Upper lobe of left lung (tissue), 4 donors: ENCODE data around the gene POU3F2.

Source experiments
- CTCF ChIP-seq, 6 experiments: fragments of 450-650 bp in 4 of 6; fragments of 200-600 bp in 2 of 6; sonication (generic) in 2 of 6; IDR thresholded peaks; one replicate each; pipeline ENCODE4 v1.5.1; 2016 to 2019; ENCODE audit warnings: antibody characterized with exemption in 6 of 6
- EP300 ChIP-seq, 4 donors: sonication (generic); formaldehyde crosslinking; IDR thresholded peaks; one replicate each; pipeline ENCODE4 v1.5.1; 2017; ENCODE audit warnings: antibody characterized with exemption in 4 of 4, control low read depth in 2 of 4
- POLR2A ChIP-seq, 4 donors: fragments of 450-650 bp; IDR thresholded peaks; one replicate each; pipeline ENCODE4 v1.5.1; 2016 to 2017; ENCODE audit warnings: antibody characterized with exemption in 4 of 4, mild to moderate bottlenecking in 2 of 4
- POLR2AphosphoS5 ChIP-seq, 2 donors: sonication (generic); formaldehyde crosslinking; IDR thresholded peaks; one replicate each; pipeline ENCODE4 v1.5.1; 2017; ENCODE audit warnings: antibody characterized with exemption in 2 of 2

GRCh38 chr6:98836025-98836961, 1.9 kb downstream of the POU3F2 start:
- TF ChIP-seq POLR2AphosphoS5 (IDR thresholded peaks at IDR 0.05) (no peak), CTCF (IDR thresholded peaks at IDR 0.05) (no peak), POLR2A (IDR thresholded peaks at IDR 0.05) (no peak), EP300 (IDR thresholded peaks at IDR 0.05) (no peak)
